ENCODE results near the gene PTPRG.
"Not testable (repeated sequence)": the region's sequence is repeated elsewhere in the genome, so short reads cannot be mapped to it uniquely, and the experiment has no call there.

Gene PTPRG

DNA sequence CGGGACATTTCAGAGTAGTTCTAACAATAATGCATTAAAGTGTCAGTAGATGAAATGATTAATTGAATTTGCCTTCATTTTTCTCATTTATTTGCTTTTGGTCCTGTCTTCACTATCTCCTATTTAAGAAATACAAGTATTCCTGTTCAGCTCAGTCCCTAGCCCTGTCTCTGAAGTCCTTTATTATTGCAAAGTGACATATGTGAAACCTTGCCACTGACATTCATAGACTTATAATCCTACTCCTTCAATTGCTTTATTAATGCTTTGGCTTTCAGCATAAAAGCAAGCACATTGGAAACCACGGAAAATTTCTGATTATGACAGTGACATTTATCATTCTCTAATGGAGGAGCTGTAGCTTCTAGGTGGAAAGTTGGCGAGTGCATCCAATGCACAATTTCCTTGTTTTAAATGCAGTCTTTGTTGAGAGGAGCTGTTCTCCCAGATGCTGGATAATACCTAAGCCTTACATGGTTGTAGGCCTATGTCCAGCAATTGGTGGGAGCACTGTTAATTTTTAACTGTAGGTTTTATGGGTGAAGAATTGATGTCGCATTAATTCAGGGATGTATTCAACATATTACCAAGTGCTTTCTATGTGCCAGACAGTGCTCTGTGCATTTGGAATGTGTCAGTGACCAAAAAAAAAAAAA lies 474.2 kb downstream of the PTPRG start:
- no peaks in the 10 kb centered on the region for H3K4me1 ChIP-seq (ENCODE audit: insufficient read depth, low read length, poor library complexity, severe bottlenecking)
- no peak overlapping the region for H2AFZ ChIP-seq (ENCODE audit: low read length)
- TF ChIP-seq CTCF (conservative IDR thresholded peaks at IDR 0.05; ENCODE audit: low read length), result no peak
- no peak for TF ChIP-seq EZH2phosphoT487 (IDR thresholded peaks at IDR 0.05; ENCODE audit: borderline replicate concordance)
- H3K9ac ChIP-seq (ENCODE audit: low read depth, low read length, poor library complexity, severe bottlenecking), result no peak overlapping the region
- no peak overlapping the region for H3K4me3 ChIP-seq (ENCODE audit: low read length, poor library complexity, severe bottlenecking)
- H4K20me1 ChIP-seq (ENCODE audit: insufficient read depth, low read length, poor library complexity, severe bottlenecking), result no peaks in the 10 kb centered on the region
- H3K4me2 ChIP-seq (ENCODE audit: low read depth, low read length, poor library complexity, severe bottlenecking), result no peak overlapping the region
- H3K9me3 ChIP-seq (ENCODE audit: insufficient read depth, low read depth, low read length), result no peaks in the 10 kb centered on the region
- H3F3A ChIP-seq (ENCODE audit: low read depth), result no peaks in the 10 kb centered on the region
- no peaks in the 10 kb centered on the region for H3K27me3 ChIP-seq (ENCODE audit: insufficient read depth, low read length, poor library complexity, severe bottlenecking)
- H3K9me2 ChIP-seq (replicated peaks; ENCODE audit: low read depth, low read length), result no peaks in the 10 kb centered on the region
- no peaks in the 10 kb centered on the region for H3K79me2 ChIP-seq (ENCODE audit: insufficient read depth, low read length)
- no peaks in the 10 kb centered on the region for H3K36me3 ChIP-seq (ENCODE audit: insufficient read depth, low read length)

- Histone ChIP-seq H3K79me2 (ENCODE audit: insufficient read depth, low read length) (no peaks in the 10 kb centered on the region), H3K4me3 (ENCODE audit: low read length, poor library complexity, severe bottlenecking) (no peak overlapping the region), H3K27me3 (ENCODE audit: insufficient read depth, low read length, poor library complexity, severe bottlenecking) (no peaks in the 10 kb centered on the region), H4K20me1 (ENCODE audit: insufficient read depth, low read length, poor library complexity, severe bottlenecking) (no peaks in the 10 kb centered on the region), H3K4me2 (ENCODE audit: low read depth, low read length, poor library complexity, severe bottlenecking) (no peak overlapping the region), H3K4me1 (ENCODE audit: insufficient read depth, low read length, poor library complexity, severe bottlenecking) (no peaks in the 10 kb centered on the region), H2AFZ (ENCODE audit: low read length) (no peak overlapping the region), H3K9ac (ENCODE audit: low read depth, low read length, poor library complexity, severe bottlenecking) (no peak overlapping the region), H3K9me2 (replicated peaks; ENCODE audit: low read depth, low read length) (no peaks in the 10 kb centered on the region), H3K36me3 (ENCODE audit: insufficient read depth, low read length) (no peaks in the 10 kb centered on the region), H3F3A (ENCODE audit: low read depth) (no peaks in the 10 kb centered on the region), H3K9me3 (ENCODE audit: insufficient read depth, low read depth, low read length) (no peaks in the 10 kb centered on the region)
- no peak for TF ChIP-seq CTCF (conservative IDR thresholded peaks at IDR 0.05; ENCODE audit: low read length)
- TF ChIP-seq EZH2phosphoT487 (IDR thresholded peaks at IDR 0.05; ENCODE audit: borderline replicate concordance), result no peak
Measured at GRCh38 chr3:62036726-62037125, 475.4 kb downstream of the PTPRG start.

DNA sequence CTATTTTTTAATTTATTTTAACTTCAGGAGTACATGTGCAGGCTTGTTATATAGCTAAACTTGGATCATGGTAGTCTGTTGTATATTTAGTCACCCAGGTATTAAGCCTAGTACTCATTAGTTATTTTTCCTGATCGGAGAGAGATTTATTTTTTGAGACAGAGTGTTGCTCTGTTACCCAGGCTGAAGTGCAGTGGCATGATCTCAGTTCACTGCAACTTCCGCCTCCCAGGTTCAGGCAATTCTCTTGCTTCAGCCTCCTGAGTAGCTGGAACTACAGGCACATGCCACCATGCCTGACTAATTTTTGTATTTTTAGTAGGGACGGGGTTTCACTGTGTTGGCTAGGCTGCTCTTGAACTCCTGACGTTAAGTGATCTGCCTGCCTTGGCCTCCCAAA lies 477.4 kb downstream of the PTPRG start:
- H3K9ac ChIP-seq (ENCODE audit: low read depth, low read length, poor library complexity, severe bottlenecking); H3K9me3 ChIP-seq (ENCODE audit: insufficient read depth, low read depth, low read length); H3K36me3 ChIP-seq (ENCODE audit: insufficient read depth, low read length); H4K20me1 ChIP-seq (ENCODE audit: insufficient read depth, low read length, poor library complexity, severe bottlenecking); H3K79me2 ChIP-seq (ENCODE audit: insufficient read depth, low read length); H3K27me3 ChIP-seq (ENCODE audit: insufficient read depth, low read length, poor library complexity, severe bottlenecking); H3K4me2 ChIP-seq (ENCODE audit: low read depth, low read length, poor library complexity, severe bottlenecking); H3K4me1 ChIP-seq (ENCODE audit: insufficient read depth, low read length, poor library complexity, severe bottlenecking); H3F3A ChIP-seq (ENCODE audit: low read depth); H2AFZ ChIP-seq (ENCODE audit: low read length); H3K9me2 ChIP-seq (replicated peaks; ENCODE audit: low read depth, low read length); H3K4me3 ChIP-seq (ENCODE audit: low read length, poor library complexity, severe bottlenecking): not testable (repeated sequence)

DNA sequence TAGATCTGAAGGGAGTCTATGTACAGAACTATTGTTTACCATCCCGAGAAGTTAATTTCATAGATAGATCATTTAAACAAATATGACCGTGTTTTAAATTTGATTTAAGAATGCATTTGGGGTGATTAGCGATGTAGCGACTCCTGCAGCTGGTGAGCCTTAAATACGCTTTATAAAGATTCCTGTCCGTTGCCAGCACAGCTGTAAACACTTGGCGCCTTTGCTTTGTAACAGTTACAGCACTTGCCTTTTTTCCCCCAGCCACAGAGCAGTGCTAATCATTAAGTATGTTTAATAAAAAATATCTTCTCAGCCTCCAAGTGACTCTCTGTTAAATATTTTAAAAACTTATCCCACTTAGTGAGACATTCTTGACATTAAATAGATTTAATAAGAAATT lies 478.2 kb downstream of the PTPRG start:
- H3K4me1 ChIP-seq (ENCODE audit: insufficient read depth, low read length, poor library complexity, severe bottlenecking), result no peaks in the 10 kb centered on the region
- H3K4me2 ChIP-seq (ENCODE audit: low read depth, low read length, poor library complexity, severe bottlenecking), result no peak overlapping the region

More for the DNA sequence above, 478.2 kb downstream of the PTPRG start:
- no peaks in the 10 kb centered on the region for H4K20me1 ChIP-seq (ENCODE audit: insufficient read depth, low read length, poor library complexity, severe bottlenecking)
- no peaks in the 10 kb centered on the region for H3K27me3 ChIP-seq (ENCODE audit: insufficient read depth, low read length, poor library complexity, severe bottlenecking)
- H3K9me3 ChIP-seq (ENCODE audit: insufficient read depth, low read depth, low read length), result no peaks in the 10 kb centered on the region
- H3K79me2 ChIP-seq (ENCODE audit: insufficient read depth, low read length), result no peaks in the 10 kb centered on the region
- no peak overlapping the region for H2AFZ ChIP-seq (ENCODE audit: low read length)
- no peaks in the 10 kb centered on the region for H3K36me3 ChIP-seq (ENCODE audit: insufficient read depth, low read length)
- TF ChIP-seq EZH2phosphoT487 (IDR thresholded peaks at IDR 0.05; ENCODE audit: borderline replicate concordance), result no peak
- no peak for TF ChIP-seq CTCF (conservative IDR thresholded peaks at IDR 0.05; ENCODE audit: low read length)
- no peaks in the 10 kb centered on the region for H3F3A ChIP-seq (ENCODE audit: low read depth)
- H3K9ac ChIP-seq (ENCODE audit: low read depth, low read length, poor library complexity, severe bottlenecking), result no peak overlapping the region
- H3K4me3 ChIP-seq (ENCODE audit: low read length, poor library complexity, severe bottlenecking), result no peak overlapping the region
- no peaks in the 10 kb centered on the region for H3K9me2 ChIP-seq (replicated peaks; ENCODE audit: low read depth, low read length)

Measured in Loucy (cell line).